ENCODE measurements around the gene STRN4.

STRN4 gene

DNA sequence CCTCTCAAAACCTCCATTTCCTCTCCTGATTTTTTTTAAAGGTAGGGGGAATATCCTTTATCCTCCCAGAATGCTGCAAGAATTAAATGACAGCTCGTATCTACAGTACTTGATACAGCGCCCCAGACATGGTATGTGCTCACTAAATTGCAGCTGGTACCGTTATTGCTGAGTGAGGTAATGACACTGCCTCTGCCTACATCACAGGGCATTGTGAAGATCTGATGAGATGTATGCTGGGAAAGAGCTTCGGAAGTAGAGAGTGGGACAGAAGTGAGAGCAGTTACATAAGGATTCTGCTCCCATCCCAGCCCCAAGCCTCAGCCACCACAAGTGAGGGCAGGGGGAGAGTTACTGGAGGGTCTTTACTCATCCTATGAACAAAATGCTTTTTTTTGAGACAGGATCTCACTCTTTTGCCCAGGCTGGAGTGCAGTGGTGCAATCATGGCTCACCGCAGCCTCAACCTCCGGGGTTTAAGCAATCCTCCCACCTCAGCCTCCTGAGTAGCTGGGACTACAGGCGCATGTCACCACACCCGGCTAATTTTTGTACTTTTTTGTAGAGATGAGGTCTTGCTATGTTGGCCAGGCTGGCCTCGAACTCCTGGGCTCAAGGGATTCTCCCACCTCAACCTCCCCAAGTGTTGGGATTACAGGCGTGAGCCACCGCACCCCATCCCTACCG, 2.1 kb downstream of the STRN4 start:
- no peak for DNase-seq (ENCODE audit: low spot score)

DNA sequence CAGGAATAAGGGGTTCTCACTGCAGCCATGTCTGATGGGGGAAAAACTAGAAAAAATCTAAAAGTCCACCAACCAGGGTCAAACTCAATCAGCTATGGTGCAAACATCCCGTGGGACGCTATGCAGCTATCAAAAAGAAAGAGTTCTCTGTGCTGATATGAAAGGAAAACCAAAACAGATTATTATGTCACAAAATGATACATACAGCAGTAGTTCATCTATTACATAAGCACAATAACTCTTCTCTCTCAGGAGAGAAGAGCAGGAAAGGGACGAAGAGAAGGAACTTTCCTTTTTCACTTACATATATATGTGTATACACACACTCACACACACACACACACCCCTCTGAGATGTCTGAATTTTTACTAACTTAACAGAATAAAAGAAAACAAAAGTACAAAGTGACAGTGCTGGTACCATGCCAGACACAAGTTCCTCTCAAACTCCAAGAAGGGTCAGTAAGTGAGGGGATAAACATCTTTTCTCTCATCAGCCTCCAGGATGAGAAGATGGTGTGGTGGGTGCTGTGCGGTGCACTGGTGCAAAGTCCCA, 3.2 kb downstream of the STRN4 start:
- DNase-seq (ENCODE audit: low spot score) = no peak

DNA sequence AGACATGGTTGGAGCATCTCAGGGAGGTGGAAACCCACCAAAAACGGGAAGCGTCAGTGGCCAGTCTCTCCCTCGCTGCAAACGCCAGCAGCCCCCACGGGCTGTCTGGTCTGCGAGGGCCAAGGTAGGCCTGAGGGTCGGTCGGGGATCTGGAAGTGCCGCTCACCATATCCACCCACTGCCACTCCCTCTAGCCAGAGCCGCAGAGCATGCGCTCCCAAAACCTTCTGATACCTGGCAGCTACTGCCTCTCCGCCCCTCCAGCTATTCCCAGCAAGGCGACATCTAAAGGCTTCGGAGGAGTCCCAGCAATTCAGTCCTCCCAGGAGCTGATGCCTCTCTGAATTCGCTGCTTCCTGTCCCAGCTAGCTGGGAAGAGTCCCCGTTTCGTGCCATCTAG, 4.8 kb downstream of the STRN4 start:
- no peak for DNase-seq (ENCODE audit: low spot score)

DNA sequence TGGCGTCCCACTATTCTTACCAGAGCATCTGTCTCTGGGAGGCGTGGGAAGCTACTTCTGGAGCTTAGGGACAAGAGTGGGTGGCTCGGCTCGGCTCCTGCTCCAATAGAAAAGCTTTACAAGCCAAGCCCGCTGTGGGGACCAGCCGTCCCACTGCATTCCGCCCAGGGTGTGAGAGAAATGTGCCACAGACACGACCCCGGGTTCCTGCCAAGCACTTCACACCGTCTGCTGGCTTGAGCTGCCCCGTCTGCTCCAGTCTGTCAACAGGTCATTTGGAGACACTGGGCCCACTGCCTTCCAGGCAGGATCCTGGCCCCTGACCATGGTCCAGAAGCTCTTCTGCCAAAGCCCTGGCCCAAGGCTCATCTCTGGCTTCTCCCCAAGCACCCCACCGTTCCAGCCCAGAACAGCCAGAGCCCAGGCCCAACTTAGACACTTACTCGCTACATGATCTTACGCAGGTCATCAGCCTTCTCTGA, 6.9 kb downstream of the STRN4 start:
- DNase-seq (ENCODE audit: low spot score) = no peak

DNA sequence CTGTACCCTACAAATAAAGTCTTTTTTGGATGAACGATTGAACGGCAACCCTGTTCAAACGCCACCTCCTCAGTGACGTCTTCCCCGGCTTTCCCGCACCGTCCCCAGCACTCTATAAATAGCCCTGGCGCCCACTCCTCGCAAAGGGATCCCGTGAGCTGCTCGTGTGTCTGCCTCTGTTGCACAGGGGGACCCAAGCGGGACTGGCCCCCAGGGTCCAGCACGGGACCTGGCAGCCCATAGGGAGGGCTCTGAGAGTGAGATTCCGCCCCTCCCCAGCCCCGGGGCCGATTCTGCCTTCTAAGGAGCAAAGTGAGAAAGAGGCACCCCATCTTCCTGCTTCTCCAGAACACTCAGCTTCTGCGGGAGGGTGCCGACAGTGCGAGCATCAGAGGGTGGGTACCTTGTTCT, 8.5 kb downstream of the STRN4 start:
- no peak for DNase-seq (ENCODE audit: low spot score)

DNA sequence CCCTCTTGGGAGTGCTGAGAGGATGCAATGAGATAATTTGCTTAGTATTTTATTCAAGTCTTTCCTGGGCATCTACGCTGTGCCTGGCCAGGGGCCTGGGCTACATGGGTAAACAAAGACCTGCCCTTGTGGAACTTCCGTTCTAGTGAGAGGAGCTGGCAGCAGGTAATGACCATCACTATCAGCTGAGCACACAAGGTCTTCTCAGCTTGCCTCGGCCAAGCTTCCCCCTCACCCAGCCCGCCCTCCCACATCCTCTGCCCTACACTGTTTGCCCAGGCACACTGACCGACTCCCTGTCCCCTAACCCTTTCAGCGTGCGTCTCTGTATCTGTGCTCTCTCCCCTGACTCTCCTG, 9.0 kb downstream of the STRN4 start:
- DNase-seq (ENCODE audit: low spot score) = no peak

DNA sequence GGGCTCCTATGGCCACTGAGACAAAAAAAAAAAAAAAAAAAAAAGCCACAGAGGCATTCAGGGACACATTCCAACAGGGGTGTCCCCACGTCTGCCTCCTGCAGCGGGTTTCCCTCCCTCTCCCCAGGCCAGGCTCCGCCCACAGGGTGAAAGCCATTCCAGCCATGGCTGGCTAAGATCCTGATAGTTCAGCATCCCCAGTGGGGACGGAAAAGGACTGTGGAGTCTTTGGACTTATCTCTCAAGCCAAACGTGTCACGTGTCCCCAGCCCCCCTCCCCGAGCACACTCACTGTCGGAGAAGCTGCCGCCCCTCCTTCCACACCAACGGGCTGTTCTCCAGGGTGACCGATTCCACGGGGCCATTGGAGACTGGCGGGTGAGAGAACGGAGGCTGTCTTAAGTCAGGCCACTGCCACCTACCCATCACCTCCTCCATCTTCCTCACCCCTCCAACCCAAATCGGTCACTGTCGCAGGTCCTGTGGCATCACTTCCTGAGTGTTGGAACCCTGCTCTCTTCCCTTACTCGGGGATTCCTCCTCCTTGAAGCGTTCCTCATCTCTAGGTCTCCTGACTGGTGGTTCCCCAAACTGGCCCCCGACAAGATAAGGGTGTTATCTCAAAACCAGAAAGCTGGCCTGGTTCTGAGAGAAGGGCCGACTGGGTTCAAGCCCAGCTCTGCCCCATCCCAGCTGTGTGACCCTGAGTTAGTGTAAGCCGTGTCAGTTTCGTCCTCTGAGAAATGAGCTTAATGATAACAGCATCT, 9.5 kb downstream of the STRN4 start:
- DNase-seq (ENCODE audit: low spot score) = no peak

DNA sequence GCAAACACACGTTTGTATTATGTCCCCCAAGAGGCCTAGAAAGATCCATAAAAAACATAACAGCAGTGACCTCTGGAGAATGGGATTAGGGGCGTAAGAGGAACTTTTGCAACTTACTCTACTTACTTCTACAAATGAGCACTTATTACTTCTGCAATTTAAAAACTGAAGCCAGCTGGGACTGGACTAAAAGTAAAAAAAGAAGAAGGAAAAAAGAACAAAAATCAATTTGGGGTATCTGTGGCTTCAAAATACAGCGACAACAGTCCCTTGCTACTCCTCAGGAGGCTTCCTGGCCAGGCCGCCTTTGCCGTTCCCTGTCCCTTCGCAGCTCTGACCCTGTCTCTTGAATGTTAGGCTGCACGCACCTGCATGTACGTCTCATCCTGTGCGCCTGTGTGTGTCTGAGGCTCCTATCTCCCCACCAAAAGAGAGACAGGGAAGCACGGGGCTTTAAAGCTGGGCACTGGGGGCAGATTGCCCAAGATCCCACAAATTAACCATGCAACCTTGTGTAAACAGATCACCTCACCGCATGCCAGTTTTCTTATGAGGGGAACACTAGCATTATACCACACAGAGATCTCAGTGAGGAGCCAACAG, 12.5 kb downstream of the STRN4 start:
- DNase-seq (ENCODE audit: low spot score) = no peak

DNA sequence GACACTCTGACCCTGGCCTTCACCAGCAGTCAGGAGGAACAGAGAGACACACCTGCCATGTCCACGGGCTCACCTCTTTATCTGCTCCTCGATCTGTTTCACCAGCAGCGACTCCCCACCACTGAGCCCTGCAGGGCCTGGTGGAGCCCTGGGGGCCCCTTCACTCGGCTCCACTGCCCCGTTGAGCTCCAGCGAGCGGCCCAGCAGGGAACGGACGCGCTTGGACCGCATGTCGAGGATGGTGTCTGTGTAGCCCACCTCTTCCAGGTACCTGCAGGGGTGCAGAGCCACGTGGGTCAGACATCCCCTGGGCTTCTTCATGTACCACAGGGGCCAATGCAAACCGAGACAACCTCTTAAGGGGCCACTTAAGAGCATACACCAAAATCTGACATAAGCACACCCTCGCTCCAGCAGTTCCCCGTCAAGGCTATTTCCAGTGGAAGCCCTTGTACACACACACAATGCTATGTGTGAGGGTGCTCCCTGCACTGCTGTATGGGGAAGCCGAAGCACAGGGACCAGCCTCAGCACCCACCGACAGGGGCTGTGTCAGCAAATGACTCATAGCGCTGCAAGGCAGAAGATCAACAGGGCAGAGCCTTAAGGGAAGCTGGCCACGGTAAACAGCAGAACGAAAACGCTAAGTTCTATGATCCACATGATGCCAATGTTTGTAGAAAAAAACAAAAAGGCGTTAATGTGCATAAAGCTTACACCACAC, 13.1 kb downstream of the STRN4 start:
- DNase-seq (ENCODE audit: low spot score) = no peak

DNA sequence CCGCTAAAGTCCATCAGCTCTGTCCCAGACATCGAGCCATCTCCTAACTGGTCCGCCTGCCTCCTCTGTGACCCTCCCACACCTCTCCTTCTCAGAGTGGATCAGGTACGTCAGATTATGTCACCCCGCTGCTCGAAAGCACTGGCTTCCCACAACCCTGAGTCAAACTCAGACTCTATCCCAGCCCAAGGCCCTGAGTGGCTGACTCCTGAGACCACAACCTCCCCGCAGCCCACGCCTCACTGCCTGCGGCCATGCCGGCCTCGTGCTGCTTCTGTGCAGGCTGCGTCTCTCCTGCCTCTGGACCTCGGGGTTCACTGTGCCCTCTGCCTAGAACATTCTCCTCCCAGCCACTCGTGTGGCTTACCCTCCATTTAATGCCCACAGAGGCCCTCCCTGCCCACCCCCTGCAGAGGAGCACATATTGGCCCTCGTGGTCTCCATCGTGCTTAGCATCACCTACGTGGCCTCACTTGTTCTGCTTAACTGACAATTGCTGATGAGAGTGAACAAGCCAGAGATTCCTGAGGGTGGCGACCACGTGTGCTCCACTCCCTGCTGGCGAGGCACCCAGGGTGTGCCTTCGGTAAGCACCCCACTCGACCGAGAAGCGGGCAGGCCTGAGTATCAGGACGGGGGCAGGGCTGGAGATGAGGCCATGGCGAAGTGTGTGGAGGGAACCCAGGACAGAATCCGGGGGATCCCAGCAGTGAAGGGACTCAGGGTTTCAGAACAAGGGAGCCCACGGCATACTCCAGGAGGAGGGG, 13.9 kb downstream of the STRN4 start:
- DNase-seq (ENCODE audit: low spot score) = no peak

DNA sequence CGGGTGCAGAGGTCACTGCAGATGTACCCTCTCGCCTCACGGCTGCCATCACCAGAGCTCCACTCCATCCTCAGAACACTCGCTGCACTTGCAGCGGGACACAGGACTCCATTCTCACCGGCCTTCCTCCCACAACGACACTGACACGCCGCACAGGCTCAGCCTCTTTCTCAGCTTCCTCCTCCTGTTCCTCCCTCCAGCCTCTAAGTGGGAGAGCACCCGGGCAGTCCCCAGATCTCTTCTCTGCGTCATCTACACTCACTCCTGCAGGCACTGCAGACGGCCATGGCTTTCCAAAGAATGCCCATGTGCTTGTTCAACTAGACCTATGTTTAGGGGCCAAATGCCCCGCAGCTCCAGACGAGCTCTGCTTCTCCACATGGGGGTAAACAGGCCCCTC, 14.7 kb downstream of the STRN4 start:
- DNase-seq (ENCODE audit: low spot score) = no peak

DNA sequence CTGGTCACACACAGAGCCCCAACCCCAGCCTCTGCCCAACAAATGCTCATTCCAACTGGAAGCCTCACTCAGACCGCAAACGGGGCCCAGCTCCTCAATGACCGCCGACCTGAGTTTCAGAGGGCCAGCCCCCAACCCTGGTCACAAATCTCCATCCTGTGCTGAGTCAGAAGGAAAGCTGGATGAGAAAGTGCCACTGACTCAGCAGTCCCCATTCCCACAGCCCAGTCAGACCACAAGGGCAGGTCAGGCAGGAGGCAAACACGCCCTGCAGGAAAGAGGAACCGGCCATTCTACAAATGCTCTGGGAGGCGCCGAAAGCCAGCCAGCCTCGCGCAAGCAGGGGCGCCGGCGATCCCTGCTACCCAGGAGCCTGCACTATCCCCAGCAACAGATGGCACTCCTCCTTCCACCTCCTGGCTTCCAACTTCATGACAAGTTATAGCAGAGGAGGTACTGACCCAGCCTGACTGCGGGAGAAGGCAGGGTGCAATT, 15.2 kb downstream of the STRN4 start:
- no peak for DNase-seq (ENCODE audit: low spot score)

DNA sequence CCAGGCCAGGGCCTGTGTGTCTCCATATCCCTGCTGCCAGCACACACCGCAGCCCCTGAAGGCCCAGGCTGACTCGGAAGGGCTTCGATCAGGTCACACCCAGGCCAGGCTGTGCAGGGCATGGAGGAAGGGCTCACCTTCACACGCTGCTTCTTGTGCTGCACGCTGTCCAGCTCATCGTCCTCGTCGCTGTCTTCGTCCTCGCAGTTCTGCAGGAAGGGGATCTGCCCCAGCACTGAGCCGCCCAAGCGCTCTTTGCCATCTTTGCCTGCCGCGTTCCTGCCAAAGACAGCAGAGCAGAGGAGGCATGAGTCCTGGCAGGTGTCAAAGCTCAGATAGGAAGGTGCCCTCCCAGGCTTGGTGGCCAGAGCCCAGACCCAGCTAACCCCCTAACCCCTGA, 15.7 kb downstream of the STRN4 start:
- no peak for DNase-seq (ENCODE audit: low spot score)

DNA sequence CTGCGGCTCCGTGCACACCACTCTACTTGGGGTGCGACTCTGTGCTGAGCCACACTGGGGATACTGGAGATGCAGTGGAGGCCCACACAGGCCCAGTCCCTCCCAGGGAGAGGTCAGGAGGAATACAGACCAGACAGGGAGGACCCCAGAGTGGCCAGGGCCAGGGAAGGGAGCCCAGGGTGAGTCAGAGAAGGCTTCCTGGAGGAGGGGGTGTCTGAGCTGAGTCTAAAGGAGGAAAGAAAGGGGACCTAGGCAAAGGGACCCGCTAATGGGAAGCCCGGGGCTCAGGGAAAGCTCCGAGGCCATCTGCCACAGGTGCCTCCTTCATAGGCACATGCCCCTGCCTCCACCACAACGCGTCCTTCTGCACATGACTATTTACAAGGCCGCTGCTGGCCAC, 16.1 kb downstream of the STRN4 start:
- DNase-seq (ENCODE audit: low spot score) = no peak

DNA sequence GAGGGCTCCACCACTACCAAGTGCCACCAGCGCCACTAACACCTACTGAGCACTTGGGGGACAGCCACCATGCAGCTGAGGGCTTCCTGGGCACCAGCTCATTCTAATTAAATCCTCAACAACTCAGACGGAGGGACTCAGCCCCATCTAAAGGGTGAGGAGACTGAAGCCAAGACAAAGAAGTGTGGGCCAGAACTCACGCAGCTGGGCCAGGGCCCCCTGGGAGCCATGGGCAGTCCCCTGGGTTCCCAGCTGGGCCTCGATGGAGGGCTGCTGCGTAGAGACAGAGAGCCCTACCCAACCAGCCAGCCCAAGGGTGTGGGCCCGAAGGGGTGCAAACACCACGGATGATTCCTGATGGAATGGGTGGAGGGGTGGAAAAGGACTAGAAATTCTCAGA, 16.6 kb downstream of the STRN4 start:
- no peak for DNase-seq (ENCODE audit: low spot score)

DNA sequence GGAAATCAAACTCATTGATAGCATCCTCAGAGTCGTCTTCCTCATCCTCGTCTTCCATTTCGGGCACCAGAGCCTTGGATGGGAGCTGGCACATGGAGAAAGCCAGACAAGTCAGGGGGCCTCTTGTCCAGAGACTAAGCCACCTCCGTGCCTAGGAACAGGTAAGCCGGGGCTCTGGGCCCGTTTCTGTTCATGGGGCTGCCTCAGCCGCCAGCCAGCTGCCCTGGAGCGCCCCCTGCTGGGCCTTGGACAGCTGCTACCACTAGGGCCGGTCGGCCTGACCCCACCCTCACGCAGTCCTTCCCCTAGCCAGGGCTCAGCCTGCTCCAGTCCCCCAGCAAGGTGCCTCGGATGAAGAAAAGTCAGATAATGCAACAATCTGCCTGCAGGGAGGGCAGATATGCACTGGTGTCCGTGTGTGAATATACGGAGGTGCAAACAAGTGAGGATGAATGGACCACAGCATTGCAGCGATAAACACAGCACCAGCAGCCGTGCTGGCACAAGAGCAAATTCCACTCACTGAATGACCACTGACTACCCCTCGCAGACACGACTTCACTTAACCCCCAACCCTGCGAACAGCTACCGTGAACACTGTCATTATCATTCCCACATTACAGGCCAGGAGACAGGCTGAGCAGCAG, 17.4 kb downstream of the STRN4 start:
- no peak for DNase-seq (ENCODE audit: low spot score)

DNA sequence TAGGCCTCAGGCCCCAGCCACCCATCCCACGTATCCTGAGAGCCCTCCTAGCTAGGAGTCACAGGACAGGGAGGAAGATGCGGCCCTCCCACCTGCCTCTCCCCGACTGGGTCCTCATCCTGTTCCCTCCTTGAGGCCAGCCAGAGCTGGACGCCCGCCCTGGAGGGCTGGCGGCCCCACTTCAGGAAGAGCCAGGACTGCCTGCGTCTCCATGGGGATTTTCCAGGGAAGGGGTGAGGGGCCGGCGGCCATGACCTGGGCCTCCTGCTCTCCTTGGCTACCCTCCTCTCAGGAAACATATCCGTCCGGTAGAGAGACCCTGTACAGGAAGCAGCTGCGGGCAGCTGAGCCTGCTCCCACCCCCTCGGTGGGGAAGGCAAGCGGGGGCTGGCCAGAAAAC, 18.0 kb downstream of the STRN4 start:
- no peak for DNase-seq (ENCODE audit: low spot score)

DNA sequence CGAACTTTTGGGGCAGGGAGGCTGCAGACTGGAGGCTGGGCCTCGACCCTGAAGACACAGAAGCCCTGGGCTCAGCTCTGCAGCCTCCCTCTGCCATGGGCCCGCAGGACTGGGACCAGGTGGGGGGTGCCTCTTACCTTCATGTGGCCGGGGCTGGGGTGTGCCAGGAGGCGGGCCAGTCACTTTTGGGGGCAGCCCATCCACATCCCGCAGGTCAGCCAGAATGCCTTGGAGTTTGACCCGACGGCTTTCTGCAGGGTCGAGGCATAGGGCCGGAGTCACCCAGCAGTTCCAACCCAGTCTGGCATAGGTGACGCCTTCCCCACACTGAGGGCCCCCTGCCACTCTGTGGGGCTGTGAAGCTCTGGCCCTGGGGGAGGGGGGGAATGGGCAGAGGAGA, 18.5 kb downstream of the STRN4 start:
- DNase-seq (ENCODE audit: low spot score) = no peak

DNA sequence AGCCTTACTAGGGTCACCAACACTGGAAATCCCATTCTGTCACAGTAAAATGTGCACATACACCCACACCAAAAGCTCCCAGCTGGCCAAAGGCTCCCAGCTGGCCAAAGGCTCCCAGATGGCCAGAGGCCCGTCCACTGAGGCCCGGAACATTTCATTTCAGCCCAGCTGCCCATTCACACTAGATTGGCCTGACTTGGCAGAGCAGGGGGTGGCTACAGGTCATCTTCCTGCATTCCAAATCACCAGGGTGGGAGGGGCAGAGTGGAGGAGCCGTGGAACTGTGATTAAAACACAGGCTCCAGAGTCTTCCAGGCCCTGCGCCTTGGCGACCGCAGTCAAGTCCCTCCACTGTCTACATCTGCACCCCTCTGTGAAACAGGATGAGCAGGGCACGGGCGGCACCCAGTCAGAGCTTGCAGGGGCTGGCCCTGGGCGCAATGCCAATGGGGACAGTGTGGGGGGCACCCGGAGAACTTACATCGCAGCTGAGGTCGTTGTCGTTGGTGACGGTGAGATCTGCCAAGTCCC, 19.2 kb downstream of the STRN4 start:
- no peak for DNase-seq (ENCODE audit: low spot score)

DNA sequence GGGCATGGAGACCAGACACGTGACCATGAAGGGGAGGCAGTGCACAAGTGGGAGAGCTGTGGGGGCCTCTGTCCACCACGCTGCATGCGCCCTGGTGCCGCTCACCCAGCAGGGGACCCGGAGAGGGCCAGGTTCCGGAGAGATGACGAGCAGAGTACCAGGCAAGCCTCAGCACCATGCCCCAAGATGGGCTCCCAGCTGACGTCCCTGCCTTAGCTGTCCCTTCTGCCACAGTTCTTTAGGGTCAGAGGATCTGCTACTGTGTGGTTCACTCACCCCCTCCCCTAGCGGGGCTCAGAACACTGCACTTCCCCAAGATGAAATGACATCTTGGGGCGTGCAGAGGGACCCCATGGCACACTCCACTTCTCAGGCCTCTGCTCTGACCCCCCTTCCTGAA, 19.7 kb downstream of the STRN4 start:
- no peak for DNase-seq (ENCODE audit: low spot score)
